SK-N-SH treated with all-trans-retinoic acid at 6 μM for 48 hours (cell line): ENCODE results near the gene RARRES1.
A peak's percentile ranks its signal among the peaks of the same experiment; 100 is the strongest.

Source experiments
- ATAC-seq: fragments of 200-7000 bp; cut with Tn5 transposase; 3 replicates; pipeline ENCODE4 v1.9.1; 2020; ENCODE audit warnings: mild to moderate bottlenecking, moderate library complexity
- ARNTL ChIP-seq: fragments of 450-650 bp; formaldehyde crosslinking; IDR thresholded peaks from 2 replicates; pipeline ENCODE4 v1.5.0; 2020; ENCODE audit warnings: low read depth, mild to moderate bottlenecking, moderate library complexity, borderline replicate concordance
- CREB5 ChIP-seq: fragments of 250-450 bp; sonication (Bioruptor Pico); IDR thresholded peaks from 2 replicates; pipeline ENCODE4 v1.5.1; 2020; ENCODE audit warnings: low read depth, mild to moderate bottlenecking, moderate library complexity
- CSDC2 ChIP-seq: fragments of 250-450 bp; sonication (Bioruptor Pico); IDR thresholded peaks from 2 replicates; pipeline ENCODE4 v1.5.0; 2020; ENCODE audit warnings: mild to moderate bottlenecking, moderate library complexity
- CSRNP3 ChIP-seq: fragments of 250-450 bp; sonication (Bioruptor Pico); IDR thresholded peaks from 2 replicates; pipeline ENCODE4 v1.5.1; 2021; ENCODE audit warnings: mild to moderate bottlenecking, moderate library complexity
- ESRRG ChIP-seq: fragments of 250-450 bp; sonication (Bioruptor Pico); IDR thresholded peaks from 2 replicates; pipeline ENCODE4 v1.6.1; 2021; ENCODE audit warnings: mild to moderate bottlenecking
- GLIS3 ChIP-seq: fragments of 250-450 bp; sonication (Bioruptor Pico); IDR thresholded peaks from 2 replicates; pipeline ENCODE4 v1.5.0; 2020; ENCODE audit warnings: mild to moderate bottlenecking, moderate library complexity
- ISL1 ChIP-seq: fragments of 250-450 bp; sonication (Bioruptor Pico); IDR thresholded peaks from 2 replicates; pipeline ENCODE4 v2.1.2; 2022; ENCODE audit warnings: mild to moderate bottlenecking, moderate library complexity
- OSR1 ChIP-seq: fragments of 250-450 bp; sonication (Bioruptor Pico); IDR thresholded peaks from 2 replicates; pipeline ENCODE4 v1.8.0; 2022; ENCODE audit warnings: moderate library complexity, mild to moderate bottlenecking, inconsistent platforms
- PATZ1 ChIP-seq: fragments of 250-450 bp; sonication (Bioruptor Pico); IDR thresholded peaks from 2 replicates; pipeline ENCODE4 v1.8.0; 2020; ENCODE audit warnings: mild to moderate bottlenecking, moderate library complexity, borderline replicate concordance
- PPARA ChIP-seq: fragments of 250-450 bp; sonication (Bioruptor Pico); IDR thresholded peaks from 2 replicates; pipeline ENCODE4 v1.5.0; 2020; ENCODE audit warnings: mild to moderate bottlenecking, borderline replicate concordance
- RARB ChIP-seq: fragments of 250-450 bp; sonication (Bioruptor Pico); IDR thresholded peaks from 2 replicates; pipeline ENCODE4 v1.8.0; 2021; ENCODE audit warnings: mild to moderate bottlenecking, moderate library complexity
- SNAI2 ChIP-seq: fragments of 250-450 bp; sonication (Bioruptor Pico); IDR thresholded peaks from 2 replicates; pipeline ENCODE4 v1.5.0; 2020; ENCODE audit warnings: mild to moderate bottlenecking, moderate library complexity
- TCF4 ChIP-seq: fragments of 250-450 bp; sonication (Bioruptor Pico); IDR thresholded peaks from 2 replicates; pipeline ENCODE4 v1.8.0; 2021; ENCODE audit warnings: mild to moderate bottlenecking, moderate library complexity, borderline replicate concordance
- TOX ChIP-seq: fragments of 250-450 bp; sonication (Bioruptor Pico); IDR thresholded peaks from 2 replicates; pipeline ENCODE4 v1.8.0; 2021; ENCODE audit warnings: mild to moderate bottlenecking, moderate library complexity, borderline replicate concordance
- ZC3H10 ChIP-seq: fragments of 250-450 bp; sonication (Bioruptor Pico); IDR thresholded peaks from 2 replicates; pipeline ENCODE4 v1.5.1; 2021; ENCODE audit warnings: mild to moderate bottlenecking, moderate library complexity
- ZFP3 ChIP-seq: fragments of 250-450 bp; sonication (Bioruptor Pico); IDR thresholded peaks from 2 replicates; pipeline ENCODE4 v1.5.0; 2020; ENCODE audit warnings: mild to moderate bottlenecking, moderate library complexity
- ZFP30 ChIP-seq: fragments of 450-650 bp; formaldehyde crosslinking; IDR thresholded peaks from 2 replicates; pipeline ENCODE4 v1.5.0; 2022; ENCODE audit warnings: mild to moderate bottlenecking, moderate library complexity
- ZNF565 ChIP-seq: fragments of 450-650 bp; formaldehyde crosslinking; conservative IDR thresholded peaks from 2 replicates; pipeline ENCODE4 v1.5.0; 2020; ENCODE audit warnings: low read depth, mild to moderate bottlenecking, moderate library complexity
- ZNF8 ChIP-seq: fragments of 450-650 bp; formaldehyde crosslinking; IDR thresholded peaks from 2 replicates; pipeline ENCODE4 v1.5.0; 2020; ENCODE audit warnings: mild to moderate bottlenecking, moderate library complexity

Gene RARRES1

GRCh38 chr3:158771577-158771976 is 39.3 kb upstream of the RARRES1 start (continued):
- no peak for TF ChIP-seq CREB5 (CRISPR knock-in tag)
- no peak for TF ChIP-seq ZC3H10 (CRISPR knock-in tag)

- TF ChIP-seq ZC3H10 (CRISPR knock-in tag) (no peak), TOX (CRISPR knock-in tag) (no peak), SNAI2 (CRISPR knock-in tag) (no peak), TCF4 (CRISPR knock-in tag) (no peak), CSRNP3 (no peak), RARB (CRISPR knock-in tag) (no peak), ZFP30 (CRISPR knock-in tag) (no peak), ZFP3 (no peak), ARNTL (CRISPR knock-in tag) (no peak), PATZ1 (CRISPR knock-in tag) (no peak), ESRRG (CRISPR knock-in tag) (no peak), GLIS3 (CRISPR knock-in tag) (no peak), CSDC2 (CRISPR knock-in tag) (no peak), ZNF565 (no peak), ISL1 (CRISPR knock-in tag) (no peak), CREB5 (CRISPR knock-in tag) (no peak), ZNF8 (no peak), OSR1 (no peak), PPARA (no peak)
- no peak for ATAC-seq
Observed at GRCh38 chr3:158770741-158771350, 38.6 kb upstream of the RARRES1 start.

- 0 out of 3 replicates have a peak, but pooled peaks have one; percentile 13 for ATAC-seq
- TF ChIP-seq OSR1 = peak; percentile 58; the same call in 1 of the 2 replicates
- no peak for TF ChIP-seq TCF4 (CRISPR knock-in tag)
Observed at GRCh38 chr3:158769952-158770740, 37.9 kb upstream of the RARRES1 start.

GRCh38 chr3:158769549-158769948 is 37.3 kb upstream of the RARRES1 start:
- ATAC-seq = no peak
- no peak for TF ChIP-seq CSRNP3
- no peak for TF ChIP-seq SNAI2 (CRISPR knock-in tag)
